Sigmoid colon (tissue), 3 donors: ENCODE data around the gene ALOX5.

Source experiments
- CTCF ChIP-seq, 4 experiments: fragments of 450-650 bp in 3 of 4; fragments of 200-600 bp in 1 of 4; IDR thresholded peaks; one replicate each; pipeline ENCODE4 v1.5.1; 2016 to 2019; ENCODE audit warnings: antibody characterized with exemption in 4 of 4, mild to moderate bottlenecking in 3 of 4, moderate library complexity in 2 of 4
- POLR2A ChIP-seq, 2 donors: fragments of 450-650 bp; IDR thresholded peaks; one replicate each; pipeline ENCODE4 v1.6.1; 2016; ENCODE audit warnings: antibody characterized with exemption in 2 of 2, mild to moderate bottlenecking in 2 of 2, moderate library complexity in 2 of 2

GRCh38 chr10:45441239-45442190, 67.5 kb downstream of the ALOX5 start:
- no peak for TF ChIP-seq POLR2A (IDR thresholded peaks at IDR 0.05)
- TF ChIP-seq CTCF (IDR thresholded peaks at IDR 0.05), result no peak
